Peyer's patch (tissue), 4 donors: ENCODE data around the gene CEMIP2. TPM values are rescaled to one million over a fixed set of nuclear protein-coding genes. Genes with fewer than 3 reads are reported as not detected.

Experiments
- DNase-seq, 3 donors: peaks; one replicate each; pipeline ENCODE4 v3.0.0-alpha.2; 2017 to 2019
- H3K27ac ChIP-seq, 4 donors: fragments of 200-600 bp; sonication (generic); one replicate each; pipeline ENCODE4 v1.5.1; 2016 to 2019
- H3K27me3 ChIP-seq, 2 donors: fragments of 200-600 bp; sonication (generic); one replicate each; pipeline ENCODE4 v1.5.1; 2019
- H3K36me3 ChIP-seq, 3 donors: fragments of 200-600 bp; sonication (generic); one replicate each; pipeline ENCODE4 v1.5.1; 2016 to 2019
- H3K4me1 ChIP-seq, 4 donors: fragments of 200-600 bp; sonication (generic); one replicate each; pipeline ENCODE4 v1.5.1; 2016 to 2019
- H3K4me3 ChIP-seq, 4 donors: fragments of 200-600 bp; sonication (generic); 1 replicate in 3 of 4; 2 replicates in 1 of 4; pipeline ENCODE4 v1.5.1; 2016 to 2019; ENCODE audit warnings: mild to moderate bottlenecking in 1 of 4
- H3K9me3 ChIP-seq, 4 donors: fragments of 200-600 bp; sonication (generic); one replicate each; pipeline ENCODE4 v1.5.1; 2016 to 2019; ENCODE audit warnings: mild to moderate bottlenecking in 1 of 4
- POLR2A ChIP-seq, 2 donors: fragments of 450-650 bp; IDR thresholded peaks; one replicate each; pipeline ENCODE4 v1.5.1; 2017; ENCODE audit warnings: antibody characterized with exemption in 2 of 2, mild to moderate bottlenecking in 2 of 2, moderate library complexity in 2 of 2
- total RNA-seq, 4 donors: library from RNA; depleted of rRNA; stranded (reverse); fragments of >200 nt; gene quantifications; one replicate each; pipeline ENCODE4 v1.1.0, GENCODE V29; 2016
- TF ChIP-seq, protein P1 (sequence below), 6 experiments: fragments of 450-650 bp in 4 of 6; fragments of 200-600 bp in 2 of 6; sonication (generic) in 1 of 6; IDR thresholded peaks; one replicate each; pipeline ENCODE4 v1.5.1; 2017 to 2019; ENCODE audit warnings: antibody characterized with exemption in 6 of 6, mild to moderate bottlenecking in 3 of 6, moderate library complexity in 1 of 6

Gene CEMIP2
- total RNA-seq, 4 donors from 2014 or later, result 79.2 to 243 (median 215) TPM

DNA sequence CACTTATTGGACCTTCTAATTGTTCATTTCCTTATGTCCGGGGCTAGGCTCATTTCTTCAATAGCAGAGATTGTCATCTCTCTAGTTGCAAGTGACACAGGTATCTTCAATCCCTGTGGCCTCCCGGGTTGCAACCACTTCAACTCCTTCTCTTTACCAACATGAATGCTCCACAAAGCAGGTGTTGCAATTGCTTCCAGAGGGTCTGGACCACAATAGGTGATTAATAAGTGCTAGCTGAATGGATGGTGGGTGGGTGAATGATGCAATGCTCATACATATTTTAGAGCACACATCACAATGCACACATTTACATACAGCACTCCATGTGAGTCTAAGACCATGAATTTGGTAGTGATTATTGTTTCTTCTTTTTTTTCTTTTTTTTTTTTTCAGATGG is 2.6 kb downstream of the CEMIP2 start:
- Histone ChIP-seq H3K4me3 (peak overlapping the region in 2 of 4 donors; percentile 96 to 97), H3K36me3 (no peaks in the 10 kb centered on the region), H3K27ac (peak overlapping the region; percentile 44 to 99 (median 96)), H3K27me3 (no peaks in the 10 kb centered on the region), H3K9me3 (no peaks in the 10 kb centered on the region), H3K4me1 (peaks cover 0 to 59% (median 21%) of the 10 kb centered on the region in 4 donors)
- TF ChIP-seq POLR2A (IDR thresholded peaks at IDR 0.05), result no peak
- TF ChIP-seq, protein P1, sequence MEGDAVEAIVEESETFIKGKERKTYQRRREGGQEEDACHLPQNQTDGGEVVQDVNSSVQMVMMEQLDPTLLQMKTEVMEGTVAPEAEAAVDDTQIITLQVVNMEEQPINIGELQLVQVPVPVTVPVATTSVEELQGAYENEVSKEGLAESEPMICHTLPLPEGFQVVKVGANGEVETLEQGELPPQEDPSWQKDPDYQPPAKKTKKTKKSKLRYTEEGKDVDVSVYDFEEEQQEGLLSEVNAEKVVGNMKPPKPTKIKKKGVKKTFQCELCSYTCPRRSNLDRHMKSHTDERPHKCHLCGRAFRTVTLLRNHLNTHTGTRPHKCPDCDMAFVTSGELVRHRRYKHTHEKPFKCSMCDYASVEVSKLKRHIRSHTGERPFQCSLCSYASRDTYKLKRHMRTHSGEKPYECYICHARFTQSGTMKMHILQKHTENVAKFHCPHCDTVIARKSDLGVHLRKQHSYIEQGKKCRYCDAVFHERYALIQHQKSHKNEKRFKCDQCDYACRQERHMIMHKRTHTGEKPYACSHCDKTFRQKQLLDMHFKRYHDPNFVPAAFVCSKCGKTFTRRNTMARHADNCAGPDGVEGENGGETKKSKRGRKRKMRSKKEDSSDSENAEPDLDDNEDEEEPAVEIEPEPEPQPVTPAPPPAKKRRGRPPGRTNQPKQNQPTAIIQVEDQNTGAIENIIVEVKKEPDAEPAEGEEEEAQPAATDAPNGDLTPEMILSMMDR (IDR thresholded peaks at IDR 0.05), result no peak
- DNase-seq, result no peak

DNA sequence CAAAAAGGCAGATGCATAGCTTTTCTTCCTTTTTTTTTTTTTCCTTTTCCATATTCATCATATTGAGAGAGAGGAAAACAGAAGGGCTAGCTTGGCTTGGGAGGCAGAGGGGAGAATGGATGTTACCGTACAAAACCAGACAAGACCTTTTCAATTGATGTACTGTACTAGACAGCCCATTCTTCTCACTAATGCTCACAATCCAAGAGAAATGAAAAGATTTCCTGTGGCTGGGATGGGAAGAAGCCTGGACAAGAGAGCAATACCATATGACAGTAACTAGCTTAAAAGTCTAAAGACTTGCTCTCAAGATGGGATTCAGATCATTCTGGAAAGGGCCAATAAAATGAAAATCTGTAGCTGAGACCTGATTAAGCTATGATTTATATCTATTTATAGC is 3.4 kb downstream of the CEMIP2 start:
- Histone ChIP-seq H3K36me3 (no peaks in the 10 kb centered on the region), H3K9me3 (no peaks in the 10 kb centered on the region), H3K27ac (peak overlapping the region in 1 of 4 donors; percentile 13), H3K27me3 (no peaks in the 10 kb centered on the region), H3K4me1 (peaks cover 0 to 56% (median 19%) of the 10 kb centered on the region in 4 donors), H3K4me3 (peak overlapping the region in 2 of 4 donors; percentile 96 to 97)
- DNase-seq, result no peak
- TF ChIP-seq, protein P1 (IDR thresholded peaks at IDR 0.05), result no peak
- no peak for TF ChIP-seq POLR2A (IDR thresholded peaks at IDR 0.05)

DNA sequence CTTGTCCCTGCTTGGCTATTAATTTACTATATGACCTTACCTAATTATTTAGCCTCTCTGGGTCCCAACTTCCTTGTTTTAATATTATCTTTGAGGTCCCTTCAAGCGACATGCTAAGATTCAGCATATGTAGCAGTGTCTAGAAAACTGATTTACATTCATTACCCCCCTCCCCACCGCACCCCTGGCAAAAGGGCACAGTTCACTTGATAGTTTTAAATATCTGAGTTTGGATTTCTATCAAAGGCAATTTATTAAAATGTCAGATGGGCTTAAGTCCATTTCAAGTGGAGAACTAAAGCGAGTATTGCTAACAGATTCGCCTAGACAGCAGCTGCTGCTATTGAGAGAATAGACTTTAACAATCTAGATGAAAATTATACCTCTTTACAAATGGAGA is 3.9 kb downstream of the CEMIP2 start:
- Histone ChIP-seq H3K27ac (no peak overlapping the region), H3K27me3 (no peaks in the 10 kb centered on the region), H3K4me1 (peaks cover 0 to 55% (median 17%) of the 10 kb centered on the region in 4 donors), H3K4me3 (peak overlapping the region in 2 of 4 donors; percentile 15 to 96), H3K9me3 (no peaks in the 10 kb centered on the region), H3K36me3 (no peaks in the 10 kb centered on the region)
- DNase-seq, result no peak
- TF ChIP-seq, protein P1 (IDR thresholded peaks at IDR 0.05), result no peak
- no peak for TF ChIP-seq POLR2A (IDR thresholded peaks at IDR 0.05)

- TF ChIP-seq, protein P1 (IDR thresholded peaks at IDR 0.05), result no peak
- TF ChIP-seq POLR2A (IDR thresholded peaks at IDR 0.05), result no peak
- Histone ChIP-seq H3K36me3 (no peaks in the 10 kb centered on the region), H3K4me1 (peaks cover 0 to 57% (median 17%) of the 10 kb centered on the region in 4 donors), H3K27ac (no peak overlapping the region), H3K4me3 (peak overlapping the region in 2 of 4 donors; percentile 0 to 6), H3K27me3 (no peaks in the 10 kb centered on the region), H3K9me3 (no peaks in the 10 kb centered on the region)
- no peak for DNase-seq
These were observed 4.5 kb downstream of the CEMIP2 start for GRCh38 chr9:71763832-71764231.

GRCh38 chr9:71762900-71763653 is 5.2 kb downstream of the CEMIP2 start:
- Histone ChIP-seq H3K4me1 (peaks cover 0 to 58% (median 17%) of the 10 kb centered on the region in 4 donors), H3K36me3 (no peaks in the 10 kb centered on the region), H3K27ac (peak overlapping the region in 1 of 4 donors; percentile 25), H3K9me3 (no peaks in the 10 kb centered on the region), H3K4me3 (no peak overlapping the region), H3K27me3 (no peaks in the 10 kb centered on the region)
- TF ChIP-seq POLR2A (IDR thresholded peaks at IDR 0.05), result no peak
- TF ChIP-seq, protein P1 (IDR thresholded peaks at IDR 0.05), result no peak
- DNase-seq, result no peak
